NCI-H1930 (cell line): ENCODE data around the gene PPP1R10.

Source experiments
- DNase-seq, 2 experiments: peaks; one replicate each; lab custom pipeline; 2025; lab: John Stamatoyannopoulos, UW

The PPP1R10 gene

GRCh38 chr6:30556066-30556905 lies 60.8 kb downstream of the PPP1R10 start, which contains the start of gene GNL1:
TSS of gene GNL1 (minus strand) at chr6:30556489. CDS start at chr6:30556203, 286 bp downstream.
- peak; percentile 88 to 92 for DNase-seq

GRCh38 chr6:30555816-30556065 lies 61.3 kb downstream of the PPP1R10 start:
- no peak for DNase-seq

GRCh38 chr6:30554962-30555815 lies 61.9 kb downstream of the PPP1R10 start:
- no peak for DNase-seq

GRCh38 chr6:30554404-30554803 lies 62.6 kb downstream of the PPP1R10 start:
- DNase-seq: no peak
